GM19043 (cell line): ENCODE measurements around the gene PDE4D.
"Not testable (repeated sequence)": the region's sequence is repeated elsewhere in the genome, so short reads cannot be mapped to it uniquely, and the experiment has no call there.

Source experiments
- ATAC-seq: cut with Tn5 transposase; IDR thresholded peaks from one replicate; pipeline ENCODE4 v1.9.1; 2021; ENCODE audit warnings: low read depth; ENCODE audit not compliant: unreplicated experiment

PDE4D gene

DNA sequence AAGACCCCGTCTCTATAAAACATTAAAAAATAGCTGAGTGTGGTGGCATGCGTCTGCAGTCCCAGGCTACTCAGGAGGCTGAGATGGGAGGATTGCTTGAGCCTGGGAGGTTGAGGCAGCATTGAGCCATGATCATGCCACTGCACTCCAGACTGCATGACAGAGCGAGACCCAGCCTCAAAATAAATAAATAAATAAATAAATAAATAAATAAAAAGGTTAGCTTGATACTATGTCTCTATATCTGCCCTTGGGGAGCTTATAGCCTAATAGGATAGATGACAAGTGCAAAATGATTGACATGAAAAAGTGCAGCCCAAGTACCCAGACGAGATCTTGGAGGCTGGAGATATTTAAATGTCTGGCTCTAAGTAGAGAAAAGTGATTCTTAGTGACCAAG, 122.6 kb downstream of the PDE4D start:
- no peak for ATAC-seq

- ATAC-seq = no peak
Observed at GRCh38 chr5:59769832-59770231, 123.7 kb downstream of the PDE4D start.

- no peak for ATAC-seq
Observed at GRCh38 chr5:59769041-59769360, 124.5 kb downstream of the PDE4D start.

DNA sequence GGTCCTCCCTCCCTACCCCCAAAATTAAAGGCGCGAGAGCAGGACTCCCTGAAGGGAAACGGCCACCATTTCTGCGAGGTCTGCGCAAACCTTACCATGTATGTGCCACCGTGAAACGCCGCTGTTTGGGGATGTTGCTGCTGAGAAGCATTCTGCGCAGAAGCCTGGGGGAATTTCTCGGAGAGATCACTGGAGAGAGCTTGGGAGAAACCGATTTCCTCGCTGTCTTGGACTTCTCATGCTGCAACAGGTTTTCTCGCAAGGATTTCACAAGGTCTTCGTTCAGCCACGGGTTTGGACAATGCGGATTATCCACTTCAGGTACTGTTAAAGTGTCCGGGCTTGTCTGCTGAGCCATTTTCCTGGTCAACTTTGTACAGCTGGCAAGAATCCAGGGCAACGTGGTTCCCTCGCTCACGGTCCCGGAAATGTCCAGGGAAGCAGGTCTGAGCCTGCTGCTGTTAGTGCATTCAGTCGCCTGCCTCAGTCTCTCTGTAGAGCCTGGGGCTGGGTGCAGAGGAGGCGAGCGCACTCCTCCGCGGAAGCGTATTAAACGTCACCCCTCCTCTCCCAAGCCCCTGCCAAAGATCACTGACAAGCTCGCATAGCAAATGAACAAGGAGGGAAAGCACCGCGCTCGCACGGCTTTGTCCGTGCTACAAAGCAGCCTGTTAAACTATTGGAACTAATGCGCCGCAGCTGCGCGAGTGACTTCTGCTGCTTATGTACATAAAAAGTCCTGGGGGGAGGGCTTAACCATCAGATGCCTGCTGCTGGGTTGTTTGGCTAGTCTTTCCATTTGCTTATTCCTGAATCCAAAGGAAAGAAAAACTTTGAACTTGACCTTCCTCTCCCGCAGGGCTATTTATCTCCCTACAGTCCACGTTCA, 125.1 kb downstream of the PDE4D start:
- peak; percentile 47 for ATAC-seq

DNA sequence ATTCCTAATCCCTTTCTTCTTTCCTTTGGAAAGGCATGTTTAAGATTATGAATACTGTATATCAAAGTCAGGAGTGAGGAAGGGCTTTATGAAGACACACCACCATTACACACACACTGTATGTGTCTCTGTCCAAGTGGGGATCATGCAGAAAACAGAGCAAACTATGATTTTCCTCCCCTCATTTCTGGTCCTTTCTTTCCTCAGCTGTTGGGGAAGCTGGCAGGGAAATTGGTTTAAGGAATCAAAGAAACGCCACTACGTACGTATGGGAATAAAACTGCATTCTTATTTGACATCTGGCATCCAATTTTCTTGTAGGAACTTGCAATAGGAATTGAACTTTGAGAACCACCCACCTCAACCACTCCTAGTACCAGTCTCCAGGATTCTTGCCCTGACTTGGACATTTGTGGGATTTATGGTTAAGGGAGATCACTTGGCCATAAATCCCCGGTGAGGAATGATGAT, 125.8 kb downstream of the PDE4D start:
- no peak for ATAC-seq

DNA sequence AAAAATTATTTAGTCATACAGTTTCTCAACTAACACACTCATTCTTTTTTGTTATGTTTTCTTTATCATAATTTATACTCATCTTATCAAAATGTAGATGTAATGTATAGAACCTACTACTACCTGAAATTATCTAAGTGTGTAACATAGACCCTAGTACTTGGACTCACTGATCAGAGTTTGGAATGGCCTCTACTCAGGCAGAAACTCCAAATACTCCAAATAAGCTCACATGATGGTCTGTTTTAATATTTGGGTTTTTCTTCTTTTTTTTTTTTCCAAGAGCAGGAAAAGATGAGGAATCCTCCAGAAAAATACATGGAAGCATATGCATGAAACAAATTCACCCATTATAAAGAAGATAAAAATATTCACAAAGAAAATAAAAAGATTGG, 126.3 kb downstream of the PDE4D start:
- no peak for ATAC-seq

DNA sequence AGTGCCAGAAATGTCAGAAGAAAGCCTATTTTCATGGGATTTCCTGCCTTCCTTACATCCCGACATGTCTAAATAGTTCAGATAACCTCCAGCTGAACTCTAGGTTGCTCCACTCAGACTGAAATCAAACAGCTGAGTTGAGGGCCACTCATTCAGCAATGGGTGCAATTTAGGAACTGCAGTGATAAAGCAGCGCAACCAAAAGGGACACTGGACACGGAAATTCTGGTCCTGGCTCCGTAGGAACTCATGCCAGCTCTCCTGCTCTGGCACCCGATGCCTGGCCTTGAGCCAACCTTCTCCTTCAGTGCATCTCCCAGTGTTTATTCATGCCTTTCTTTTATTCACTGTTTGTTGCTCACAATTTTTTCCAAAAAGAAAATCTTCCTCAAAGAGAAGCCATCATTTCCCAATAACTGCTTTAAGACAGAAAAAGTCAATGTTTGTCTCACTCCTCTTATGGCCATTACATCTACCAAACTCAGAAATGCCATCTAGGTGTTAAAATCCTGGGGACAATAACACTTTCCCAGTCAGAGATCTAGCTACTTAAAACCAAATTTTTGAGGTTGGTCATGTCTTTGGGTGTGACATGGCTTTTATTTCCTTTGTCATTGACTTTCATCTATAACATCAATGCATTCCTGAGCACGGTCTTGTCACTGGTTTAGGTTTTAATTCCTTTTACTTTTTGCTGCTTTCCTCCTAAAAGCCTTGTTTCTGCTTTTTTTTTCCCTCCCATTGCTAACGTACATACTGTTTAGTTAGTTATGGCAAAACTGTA, 126.9 kb downstream of the PDE4D start:
- no peak for ATAC-seq

GRCh38 chr5:59765446-59765845, 128.1 kb downstream of the PDE4D start:
- no peak for ATAC-seq

- ATAC-seq = no peak
Observed at GRCh38 chr5:59764361-59764760, 129.2 kb downstream of the PDE4D start.

DNA sequence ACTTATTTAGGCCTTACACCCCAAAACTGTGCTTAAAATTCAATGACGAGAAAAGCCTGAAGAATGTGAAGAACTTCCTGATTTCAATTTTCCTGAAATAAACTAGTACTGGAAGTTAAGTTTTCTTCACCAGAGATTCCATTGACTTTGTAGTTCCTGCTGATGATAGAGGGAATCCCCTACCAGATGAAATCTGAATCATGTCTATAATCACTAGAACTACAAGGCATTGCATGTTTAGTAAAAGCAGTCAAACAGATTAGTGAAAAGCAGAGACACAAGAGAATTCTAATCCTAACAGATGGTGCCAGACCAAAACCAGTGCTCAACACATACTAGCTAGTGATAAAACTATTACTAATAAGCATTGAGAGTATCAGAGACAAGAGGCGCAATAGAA, 130.0 kb downstream of the PDE4D start:
- no peak for ATAC-seq

- ATAC-seq = not testable (repeated sequence)
Observed at GRCh38 chr5:59762232-59762631, 131.3 kb downstream of the PDE4D start.

- ATAC-seq = no peak
Observed at GRCh38 chr5:59760785-59761348, 132.7 kb downstream of the PDE4D start.

- no peak for ATAC-seq
Observed at GRCh38 chr5:59759600-59760351, 133.8 kb downstream of the PDE4D start.

DNA sequence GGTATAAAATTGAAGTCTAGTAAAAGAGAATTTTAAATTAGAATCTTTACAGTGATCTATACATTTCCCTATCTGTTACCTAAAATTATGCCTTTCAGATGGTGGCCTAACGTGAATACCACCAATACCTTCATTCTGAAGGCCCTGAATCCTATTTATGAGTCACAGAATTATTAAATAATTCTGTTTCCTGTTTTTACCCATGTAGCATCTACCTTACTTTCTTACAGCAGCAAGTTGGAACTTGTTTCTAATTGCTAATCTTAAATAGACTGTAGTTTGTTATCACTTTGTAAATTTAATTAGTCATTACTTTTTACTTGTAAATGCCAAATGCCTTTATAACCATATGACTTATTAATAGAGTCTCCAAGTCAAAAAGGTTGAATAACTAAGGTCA, 135.0 kb downstream of the PDE4D start:
- ATAC-seq = no peak

- ATAC-seq = no peak
Observed at GRCh38 chr5:59757442-59757841, 136.1 kb downstream of the PDE4D start.

DNA sequence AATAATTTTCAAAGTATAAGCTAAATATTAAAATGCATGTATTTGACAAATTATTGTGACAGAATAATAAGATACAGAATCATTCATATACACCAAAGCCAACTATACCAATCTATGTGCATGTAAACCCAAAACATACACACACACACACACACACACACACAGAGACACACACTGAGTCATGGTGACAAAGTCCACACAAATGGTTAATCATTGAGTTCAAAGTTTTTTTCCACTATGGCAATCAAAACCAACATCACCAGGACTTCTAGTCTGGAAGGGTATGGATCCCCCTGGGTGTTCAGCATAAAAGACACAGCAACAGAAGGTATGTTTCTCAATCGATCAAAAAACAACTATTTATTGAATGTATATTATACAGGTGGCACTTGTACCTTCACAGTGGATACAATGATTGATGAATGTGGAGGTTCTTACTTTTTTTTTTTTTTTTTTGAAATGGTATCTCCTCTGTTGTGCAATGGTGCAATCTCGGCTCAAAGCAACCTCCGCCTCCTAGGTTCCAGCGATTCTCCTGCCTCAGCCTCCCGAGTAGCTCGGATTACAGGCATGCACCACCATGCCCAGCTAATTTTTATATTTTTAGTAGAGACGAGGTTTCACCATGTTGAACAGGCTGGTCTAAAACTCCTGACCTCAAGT, 137.0 kb downstream of the PDE4D start:
- no peak for ATAC-seq

DNA sequence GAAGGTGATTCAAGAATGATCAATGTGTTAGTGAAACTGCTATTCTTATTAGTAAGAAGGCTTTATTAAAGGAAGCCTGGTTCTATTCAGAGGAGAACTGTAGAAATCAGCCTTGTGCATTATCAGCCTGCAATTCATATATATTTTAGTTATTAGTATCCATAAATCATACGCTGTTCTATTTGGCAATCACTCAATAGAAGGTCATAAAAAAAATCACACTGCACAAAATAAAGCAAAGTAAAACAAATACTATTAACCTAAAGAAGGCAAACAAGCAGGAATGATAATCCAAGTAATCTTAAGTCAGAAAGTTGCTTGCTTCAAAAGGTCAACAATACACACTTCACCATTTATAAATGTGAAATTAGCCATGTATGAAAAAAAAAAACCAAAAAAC, 138.1 kb downstream of the PDE4D start:
- no peak for ATAC-seq

- ATAC-seq = no peak
Observed at GRCh38 chr5:59753599-59753998, 139.9 kb downstream of the PDE4D start.

GRCh38 chr5:59749782-59750520, 143.6 kb downstream of the PDE4D start:
- ATAC-seq = no peak
